Sigmoid colon (tissue), 7 donors: Measurements from ENCODE around the gene CASZ1. TPM values are rescaled to one million over a fixed set of nuclear protein-coding genes. Genes with fewer than 3 reads are reported as not detected.

ENCODE experiments used
- DNase-seq: peaks from one replicate; pipeline ENCODE4 v3.0.0-alpha.2; 2019
- H3K27ac ChIP-seq, 4 donors: fragments of 200-600 bp; sonication (generic); one replicate each; pipeline ENCODE4 v1.5.1; 2016 to 2019; ENCODE audit warnings: mild to moderate bottlenecking in 1 of 4
- H3K27me3 ChIP-seq, 3 donors: fragments of 200-600 bp; sonication (generic); one replicate each; pipeline ENCODE4 v1.5.1; 2019; ENCODE audit warnings: mild to moderate bottlenecking in 1 of 3
- H3K36me3 ChIP-seq, 4 donors: fragments of 200-600 bp; sonication (generic); one replicate each; pipeline ENCODE4 v1.5.1; 2016 to 2019
- H3K4me1 ChIP-seq, 4 donors: fragments of 200-600 bp; sonication (generic); one replicate each; pipeline ENCODE4 v1.5.1; 2017 to 2019
- H3K4me3 ChIP-seq, 4 donors: fragments of 200-600 bp; sonication (generic); one replicate each; pipeline ENCODE4 v1.5.1; 2017 to 2019; ENCODE audit warnings: mild to moderate bottlenecking in 2 of 4, moderate library complexity in 1 of 4
- H3K9me3 ChIP-seq, 4 donors: fragments of 200-600 bp in 3 of 4; sonication (generic) in 3 of 4; one replicate each; pipeline versions ENCODE4 v1.5.1 to v1.6.1; 2013 to 2019
- EP300 ChIP-seq, 4 donors: sonication (generic); formaldehyde crosslinking; IDR thresholded peaks; one replicate each; pipeline ENCODE4 v1.6.1; 2017; ENCODE audit warnings: antibody characterized with exemption in 4 of 4
- POLR2A ChIP-seq, 2 donors: fragments of 450-650 bp; IDR thresholded peaks; one replicate each; pipeline ENCODE4 v1.6.1; 2016; ENCODE audit warnings: antibody characterized with exemption in 2 of 2, mild to moderate bottlenecking in 2 of 2, moderate library complexity in 2 of 2
- POLR2AphosphoS5 ChIP-seq, 4 donors: sonication (generic); formaldehyde crosslinking; IDR thresholded peaks; one replicate each; pipeline ENCODE4 v1.6.1; 2017; ENCODE audit warnings: antibody characterized with exemption in 4 of 4
- WGBS, 2 donors: extraction: QIAGEN DNeasy Blood & Tissue Kit; methylation state at CpG; one replicate each; pipeline ENCODE4 v1.1.7; 2013; 5-methylcytosine and 5-hydroxymethylcytosine counted together
- intact Hi-C: fragments of 100-400 bp; cut with DNase I; formaldehyde crosslinking; loops from one replicate; pipeline ENCODE4 v1.15.1; 2023
- polyA plus RNA-seq, 3 donors: library from polyadenylated mRNA; stranded (reverse); fragments of 200-250 nt; gene quantifications; one replicate each; pipeline ENCODE4 v1.2.3, GENCODE V29; 2013
- total RNA-seq, 4 donors: library from RNA; depleted of rRNA; stranded (reverse); fragments of >200 nt; gene quantifications; one replicate each; pipeline ENCODE4 v1.1.0, GENCODE V29; 2016
- TF ChIP-seq, protein P1 (sequence below), 4 experiments: fragments of 450-650 bp in 3 of 4; fragments of 200-600 bp in 1 of 4; IDR thresholded peaks; one replicate each; pipeline ENCODE4 v1.5.1; 2016 to 2019; ENCODE audit warnings: antibody characterized with exemption in 4 of 4, mild to moderate bottlenecking in 3 of 4, moderate library complexity in 2 of 4
- donor health status: healthy with polysubstance abuse.
- donor health status: Bipolar disorder and iron deficiency.
- donor health status: healthy.

Gene CASZ1
- total and polyA plus RNA-seq, 7 donors: 4.2 to 47.9 (median 23.6) TPM

DNA sequence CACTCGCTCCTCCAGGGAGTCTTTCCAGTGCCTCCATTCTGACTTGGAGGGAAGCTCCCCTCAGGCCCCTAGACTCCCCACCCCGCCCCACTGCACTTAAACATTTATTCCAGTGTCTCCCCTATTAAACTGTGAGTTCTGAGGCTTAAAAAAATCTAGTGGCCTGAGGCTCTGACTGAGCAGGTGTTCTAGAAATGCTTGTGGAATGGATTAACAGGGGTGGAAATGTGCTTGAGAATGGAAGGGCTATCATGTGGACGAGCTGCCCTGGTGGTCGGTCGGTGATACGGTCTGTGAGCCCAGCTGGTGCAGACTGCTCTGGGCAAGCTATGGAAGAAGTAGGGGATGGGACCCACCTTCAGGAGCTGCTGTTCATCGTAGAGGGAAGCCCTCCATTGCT, 191.5 kb downstream of the CASZ1 start:
- intact Hi-C loops: no loop called here
- H3K27me3 ChIP-seq: no peaks in the 10 kb centered on the region
- H3K4me3 ChIP-seq: no peak overlapping the region
- no peaks in the 10 kb centered on the region for H3K36me3 ChIP-seq
- H3K4me1 ChIP-seq: no peaks in the 10 kb centered on the region
- 96 to 97% methylated on average over 7 of the region's 7 CpGs for WGBS, 2 donors
- no peaks in the 10 kb centered on the region for H3K9me3 ChIP-seq
- TF ChIP-seq, protein P1, sequence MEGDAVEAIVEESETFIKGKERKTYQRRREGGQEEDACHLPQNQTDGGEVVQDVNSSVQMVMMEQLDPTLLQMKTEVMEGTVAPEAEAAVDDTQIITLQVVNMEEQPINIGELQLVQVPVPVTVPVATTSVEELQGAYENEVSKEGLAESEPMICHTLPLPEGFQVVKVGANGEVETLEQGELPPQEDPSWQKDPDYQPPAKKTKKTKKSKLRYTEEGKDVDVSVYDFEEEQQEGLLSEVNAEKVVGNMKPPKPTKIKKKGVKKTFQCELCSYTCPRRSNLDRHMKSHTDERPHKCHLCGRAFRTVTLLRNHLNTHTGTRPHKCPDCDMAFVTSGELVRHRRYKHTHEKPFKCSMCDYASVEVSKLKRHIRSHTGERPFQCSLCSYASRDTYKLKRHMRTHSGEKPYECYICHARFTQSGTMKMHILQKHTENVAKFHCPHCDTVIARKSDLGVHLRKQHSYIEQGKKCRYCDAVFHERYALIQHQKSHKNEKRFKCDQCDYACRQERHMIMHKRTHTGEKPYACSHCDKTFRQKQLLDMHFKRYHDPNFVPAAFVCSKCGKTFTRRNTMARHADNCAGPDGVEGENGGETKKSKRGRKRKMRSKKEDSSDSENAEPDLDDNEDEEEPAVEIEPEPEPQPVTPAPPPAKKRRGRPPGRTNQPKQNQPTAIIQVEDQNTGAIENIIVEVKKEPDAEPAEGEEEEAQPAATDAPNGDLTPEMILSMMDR (IDR thresholded peaks at IDR 0.05): no peak
- TF ChIP-seq POLR2AphosphoS5 (IDR thresholded peaks at IDR 0.05): no peak
- TF ChIP-seq EP300 (IDR thresholded peaks at IDR 0.05): no peak
- no peak for TF ChIP-seq POLR2A (IDR thresholded peaks at IDR 0.05)
- peak; percentile 35 for DNase-seq
- no peak overlapping the region for H3K27ac ChIP-seq

GRCh38 chr1:10602936-10603335, 193.5 kb downstream of the CASZ1 start:
- 79 to 92% methylated on average over 3 of the region's 3 CpGs for WGBS, 2 donors
- Histone ChIP-seq H3K4me1 (peaks cover 0 to 9% (median 4%) of the 10 kb centered on the region in 4 donors), H3K27me3 (no peaks in the 10 kb centered on the region), H3K27ac (no peak overlapping the region), H3K9me3 (no peaks in the 10 kb centered on the region), H3K4me3 (no peak overlapping the region), H3K36me3 (no peaks in the 10 kb centered on the region)
- intact Hi-C loops: no loop called here
- TF ChIP-seq, protein P1 (IDR thresholded peaks at IDR 0.05): no peak
- TF ChIP-seq EP300 (IDR thresholded peaks at IDR 0.05) (no peak), POLR2A (IDR thresholded peaks at IDR 0.05) (no peak), POLR2AphosphoS5 (IDR thresholded peaks at IDR 0.05) (no peak)
- DNase-seq: no peak

- H3K4me1 ChIP-seq: peaks cover 0 to 10% (median 4%) of the 10 kb centered on the region in 4 donors
- intact Hi-C loops: no loop called here
- DNase-seq: peak; percentile 30
- TF ChIP-seq EP300 (IDR thresholded peaks at IDR 0.05): no peak
- TF ChIP-seq POLR2A (IDR thresholded peaks at IDR 0.05): no peak
- TF ChIP-seq, protein P1 (IDR thresholded peaks at IDR 0.05): no peak
- no peak for TF ChIP-seq POLR2AphosphoS5 (IDR thresholded peaks at IDR 0.05)
- no peak overlapping the region for H3K27ac ChIP-seq
- H3K27me3 ChIP-seq: no peaks in the 10 kb centered on the region
- no peaks in the 10 kb centered on the region for H3K36me3 ChIP-seq
- no peaks in the 10 kb centered on the region for H3K9me3 ChIP-seq
- 95 to 96% methylated on average over 6 of the region's 6 CpGs for WGBS, 2 donors
- H3K4me3 ChIP-seq: no peak overlapping the region
These were observed 194.9 kb downstream of the CASZ1 start for GRCh38 chr1:10601342-10602070.

DNA sequence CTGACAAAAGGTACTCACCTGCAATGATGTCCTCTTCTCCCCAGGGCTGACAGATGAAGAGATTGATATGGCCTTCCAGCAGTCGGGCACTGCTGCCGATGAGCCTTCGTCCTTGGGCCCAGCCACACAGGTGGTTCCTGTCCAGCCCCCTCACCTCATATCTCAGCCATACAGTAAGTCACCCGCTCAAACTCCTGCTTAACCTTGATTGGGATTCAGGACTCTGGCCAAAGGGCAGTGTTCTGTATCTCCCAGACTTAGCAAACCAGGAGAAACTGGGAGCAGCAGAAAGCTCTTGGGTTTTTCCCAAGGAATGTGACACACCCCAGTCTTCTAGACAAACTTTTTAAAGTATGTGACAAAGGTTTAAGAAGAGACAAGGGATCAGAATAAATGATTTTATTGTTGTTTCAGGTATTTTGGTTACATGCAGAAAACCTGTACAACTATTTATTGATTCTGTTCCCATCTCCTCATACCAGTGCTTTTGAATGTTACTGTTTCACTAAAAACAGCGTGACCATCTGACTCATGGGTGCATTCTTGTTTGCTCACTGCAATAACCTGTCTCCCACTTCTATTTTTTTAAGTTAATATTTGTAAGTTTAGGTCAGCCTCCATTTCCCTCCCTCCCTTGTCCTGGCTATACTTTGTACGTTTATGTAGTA, 197.1 kb downstream of the CASZ1 start:
- Histone ChIP-seq H3K27ac (no peak overlapping the region), H3K9me3 (no peaks in the 10 kb centered on the region)
- intact Hi-C loops: no loop called here

GRCh38 chr1:10598389-10598702, 198.1 kb downstream of the CASZ1 start:
- Histone ChIP-seq H3K4me3 (no peak overlapping the region), H3K9me3 (no peaks in the 10 kb centered on the region), H3K36me3 (no peaks in the 10 kb centered on the region), H3K27ac (no peak overlapping the region), H3K4me1 (peaks cover 0 to 13% (median 5%) of the 10 kb centered on the region in 4 donors), H3K27me3 (no peaks in the 10 kb centered on the region)
- TF ChIP-seq EP300 (IDR thresholded peaks at IDR 0.05): no peak
- TF ChIP-seq POLR2A (IDR thresholded peaks at IDR 0.05): no peak
- intact Hi-C loops: no loop called here
- peak; percentile 43 for DNase-seq
- WGBS, 2 donors: 88 to 89% methylated on average over 6 of the region's 6 CpGs

More for the DNA sequence above, 197.1 kb downstream of the CASZ1 start:
- Histone ChIP-seq H3K4me3 (no peak overlapping the region), H3K36me3 (no peaks in the 10 kb centered on the region), H3K27me3 (no peaks in the 10 kb centered on the region), H3K4me1 (peaks cover 0 to 10% (median 4%) of the 10 kb centered on the region in 4 donors)
- DNase-seq: no peak
- 64 to 81% methylated on average over 6 of the region's 6 CpGs for WGBS, 2 donors
- no peak for TF ChIP-seq POLR2A (IDR thresholded peaks at IDR 0.05)
